ENCODE results near the gene CADPS. TPM values are rescaled to one million over a fixed set of nuclear protein-coding genes. Genes with fewer than 3 reads are reported as not detected.
A peak's percentile ranks its signal among the peaks of the same experiment; 100 is the strongest.

The CADPS gene
- total RNA-seq, 1 donor: 3.7 TPM

GRCh38 chr3:62700357-62700756 lies 174.9 kb downstream of the CADPS start:
- no peak overlapping the region for H3K4me3 ChIP-seq (ENCODE audit: low read depth, low read length)
- no peak for DNase-seq (ENCODE audit: low read depth)
- TF ChIP-seq CTCF (IDR thresholded peaks at IDR 0.05; ENCODE audit: insufficient read depth, low read length): no peak

GRCh38 chr3:62699728-62700127 lies 175.5 kb downstream of the CADPS start:
- no peak for DNase-seq (ENCODE audit: low read depth)
- no peak overlapping the region for H3K4me3 ChIP-seq (ENCODE audit: low read depth, low read length)
- TF ChIP-seq CTCF (IDR thresholded peaks at IDR 0.05; ENCODE audit: insufficient read depth, low read length): no peak

DNA sequence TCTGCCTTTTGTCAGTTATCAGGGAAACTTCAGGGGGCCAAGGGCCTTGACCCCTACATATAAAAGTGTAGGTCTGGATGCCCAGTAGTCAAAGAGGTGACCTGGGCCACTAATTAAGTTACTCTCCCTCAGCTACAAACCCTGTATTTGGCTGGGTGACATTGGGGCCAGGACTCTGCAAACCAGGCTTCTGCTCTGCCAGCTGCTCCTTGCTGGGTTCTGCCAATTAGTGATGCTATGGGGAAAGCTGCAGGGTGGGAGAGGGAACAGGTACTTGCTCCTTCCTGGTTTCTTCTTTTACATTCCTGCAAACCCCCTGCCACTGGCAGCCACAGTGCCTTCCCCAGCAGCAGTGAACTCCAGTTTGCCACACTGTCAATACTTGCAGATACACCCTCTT lies 179.2 kb downstream of the CADPS start:
- DNase-seq (ENCODE audit: low read depth): no peak
- TF ChIP-seq CTCF (IDR thresholded peaks at IDR 0.05; ENCODE audit: insufficient read depth, low read length): no peak
- no peak overlapping the region for H3K4me3 ChIP-seq (ENCODE audit: low read depth, low read length)

DNA sequence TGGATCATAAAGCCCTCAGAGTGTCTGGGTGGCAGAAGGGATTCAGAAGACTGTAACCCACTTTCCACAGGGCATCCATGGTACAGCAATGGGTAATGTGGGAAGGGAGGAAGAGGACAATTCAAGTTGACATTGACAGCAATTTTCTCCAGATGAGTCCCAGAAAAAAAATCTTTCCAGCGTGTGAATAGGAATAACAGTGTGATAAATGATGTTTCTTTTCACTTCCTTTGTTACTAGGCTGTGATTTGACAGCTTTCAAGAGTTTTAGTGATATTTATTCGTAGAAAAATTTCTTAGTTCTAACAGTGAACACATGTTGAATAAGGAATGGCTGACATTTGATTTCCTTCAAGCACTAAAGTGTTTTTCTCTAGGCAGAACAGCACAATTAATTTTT lies 186.4 kb downstream of the CADPS start:
- no peak overlapping the region for H3K4me3 ChIP-seq (ENCODE audit: low read depth, low read length)
- DNase-seq (ENCODE audit: low read depth): no peak
- no peak for TF ChIP-seq CTCF (IDR thresholded peaks at IDR 0.05; ENCODE audit: insufficient read depth, low read length)

DNA sequence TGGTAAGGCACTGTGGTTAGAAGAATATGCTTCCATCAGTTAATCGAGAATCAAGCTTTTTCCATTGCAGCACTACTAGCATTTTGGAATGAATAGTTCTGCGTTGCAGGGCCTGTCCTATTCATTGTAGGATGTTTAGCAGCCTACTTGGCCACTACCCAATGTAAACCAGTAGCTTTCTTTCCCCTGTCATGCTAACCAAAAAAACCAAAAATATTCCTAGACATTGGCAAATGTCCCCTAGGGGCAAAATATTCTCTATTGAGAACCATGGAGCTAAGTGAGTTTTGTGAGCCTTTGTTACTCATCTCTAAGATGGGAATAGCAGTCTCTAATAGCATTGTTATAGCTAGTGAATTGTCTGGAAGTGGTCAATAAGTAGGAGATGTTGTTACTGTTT lies 187.2 kb downstream of the CADPS start:
- TF ChIP-seq CTCF (IDR thresholded peaks at IDR 0.05; ENCODE audit: insufficient read depth, low read length): no peak
- H3K4me3 ChIP-seq (ENCODE audit: low read depth, low read length): no peak overlapping the region
- DNase-seq (ENCODE audit: low read depth): peak; percentile 2

- TF ChIP-seq CTCF (IDR thresholded peaks at IDR 0.05; ENCODE audit: insufficient read depth, low read length): no peak
- peak; percentile 15 for DNase-seq (ENCODE audit: low read depth)
- H3K4me3 ChIP-seq (ENCODE audit: low read depth, low read length): no peak overlapping the region
Observed at GRCh38 chr3:62686503-62687294, 188.5 kb downstream of the CADPS start.

DNA sequence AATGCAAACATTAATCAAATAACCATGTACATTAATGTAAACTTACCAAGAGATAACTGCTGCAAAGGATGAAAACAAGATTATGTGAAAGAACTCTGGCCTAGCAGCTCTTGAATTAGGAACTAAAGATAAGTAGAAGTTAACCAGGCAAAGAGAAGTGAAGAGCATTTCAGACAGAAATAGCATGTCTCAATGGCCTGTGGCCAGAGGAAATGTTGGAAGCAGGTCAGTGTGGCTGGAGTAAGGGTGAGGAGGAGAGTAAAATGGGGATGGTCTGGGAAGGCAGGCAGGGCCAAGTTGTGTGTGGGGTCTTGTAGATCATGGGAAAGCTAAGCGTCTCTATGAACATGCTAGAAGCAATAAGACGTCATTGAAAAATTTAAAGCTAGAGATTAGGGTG lies 192.4 kb downstream of the CADPS start:
- no peak for TF ChIP-seq CTCF (IDR thresholded peaks at IDR 0.05; ENCODE audit: insufficient read depth, low read length)
- no peak for DNase-seq (ENCODE audit: low read depth)
- no peak overlapping the region for H3K4me3 ChIP-seq (ENCODE audit: low read depth, low read length)

Measured in fibroblast of the aortic adventitia (primary cell).